ENCODE results near the gene USP21. TPM values are rescaled to one million over a fixed set of nuclear protein-coding genes. Genes with fewer than 3 reads are reported as not detected.
A peak's percentile ranks its signal among the peaks of the same experiment; 100 is the strongest.

USP21 gene
- total and polyA plus RNA-seq, 11 donors = 12.3 to 20.0 (median 14.1) TPM

- Histone ChIP-seq H3K27me3 (no peaks in the 10 kb centered on the region), H3K4me3 (no peak overlapping the region), H3K36me3 (peaks cover 0 to 47% (median 35%) of the 10 kb centered on the region in 9 donors), H3K27ac (no peak overlapping the region), H3K4me1 (peaks cover 0 to 50% (median 40%) of the 10 kb centered on the region in 12 donors), H3K9me3 (no peaks in the 10 kb centered on the region)
- intact Hi-C loops (cut with DNase I) = no loop called here
- TF ChIP-seq POLR2A (IDR thresholded peaks at IDR 0.05) (no peak), CTCF (IDR thresholded peaks at IDR 0.05) (no peak)
- 92 to 95% (median 93%) methylated on average over 5 of the region's 5 CpGs for WGBS, 4 donors
- DNase-seq (no peak), ATAC-seq (no peak)
Observed at GRCh38 chr1:161163793-161164192, 4.5 kb downstream of the USP21 start.

GRCh38 chr1:161164901-161165610, 5.8 kb downstream of the USP21 start:
- H3K9me3 ChIP-seq = no peaks in the 10 kb centered on the region
- 56 to 63% (median 58%) methylated on average over 14 of the region's 14 CpGs for WGBS, 4 donors
- TF ChIP-seq POLR2A (IDR thresholded peaks at IDR 0.05) (no peak), CTCF (IDR thresholded peaks at IDR 0.05) (no peak)
- H3K36me3 ChIP-seq = peaks cover 0 to 59% (median 46%) of the 10 kb centered on the region in 9 donors
- DNase-seq (no peak), ATAC-seq (no peak)
- no peaks in the 10 kb centered on the region for H3K27me3 ChIP-seq
- H3K4me1 ChIP-seq = peaks cover 0 to 44% (median 35%) of the 10 kb centered on the region in 12 donors
- intact Hi-C loops (cut with DNase I) = no loop called here
- peak overlapping the region; percentile 75 to 92 (median 84) for H3K27ac ChIP-seq
- peak overlapping the region in 11 of 12 donors; percentile 59 to 92 (median 78) for H3K4me3 ChIP-seq

- TF ChIP-seq POLR2A (IDR thresholded peaks at IDR 0.05) = peak; percentile 42 to 67
- peak in 10 of 12 donors; percentile 16 to 57 (median 40) for TF ChIP-seq CTCF (IDR thresholded peaks at IDR 0.05)
- Histone ChIP-seq H3K4me1 (peaks cover 0 to 35% (median 26%) of the 10 kb centered on the region in 12 donors), H3K36me3 (peaks cover 0 to 64% (median 53%) of the 10 kb centered on the region in 9 donors), H3K9me3 (no peaks in the 10 kb centered on the region), H3K4me3 (peak within 1 kb of the TSS; percentile 59 to 92 (median 77)), H3K27ac (peak within 1 kb of the TSS; percentile 75 to 92 (median 84)), H3K27me3 (no peaks in the 10 kb centered on the region)
- 0 to 1% (median 0%) methylated on average over 39 to 54 of the region's 54 CpGs for WGBS, 4 donors
- DNase-seq = peak; percentile 96 to 98 (median 97)
- ATAC-seq = peak; percentile 96 to 97 (median 96)
- intact Hi-C loops (cut with DNase I) = no loop called here
Observed at GRCh38 chr1:161165742-161166668, 6.7 kb downstream of the USP21 start, which contains the start of gene PPOX. PPOX (plus strand) TSS chr1:161166426; CDS start chr1:161166848, 422 bp downstream.

All from heart left ventricle (tissue), 16 donors.